Measurements from ENCODE around the gene DHRS1. TPM values are rescaled to one million over a fixed set of nuclear protein-coding genes. Genes with fewer than 3 reads are reported as not detected.

The DHRS1 gene
- total RNA-seq: 14.5 and 20.0 TPM in 2 replicates

DNA sequence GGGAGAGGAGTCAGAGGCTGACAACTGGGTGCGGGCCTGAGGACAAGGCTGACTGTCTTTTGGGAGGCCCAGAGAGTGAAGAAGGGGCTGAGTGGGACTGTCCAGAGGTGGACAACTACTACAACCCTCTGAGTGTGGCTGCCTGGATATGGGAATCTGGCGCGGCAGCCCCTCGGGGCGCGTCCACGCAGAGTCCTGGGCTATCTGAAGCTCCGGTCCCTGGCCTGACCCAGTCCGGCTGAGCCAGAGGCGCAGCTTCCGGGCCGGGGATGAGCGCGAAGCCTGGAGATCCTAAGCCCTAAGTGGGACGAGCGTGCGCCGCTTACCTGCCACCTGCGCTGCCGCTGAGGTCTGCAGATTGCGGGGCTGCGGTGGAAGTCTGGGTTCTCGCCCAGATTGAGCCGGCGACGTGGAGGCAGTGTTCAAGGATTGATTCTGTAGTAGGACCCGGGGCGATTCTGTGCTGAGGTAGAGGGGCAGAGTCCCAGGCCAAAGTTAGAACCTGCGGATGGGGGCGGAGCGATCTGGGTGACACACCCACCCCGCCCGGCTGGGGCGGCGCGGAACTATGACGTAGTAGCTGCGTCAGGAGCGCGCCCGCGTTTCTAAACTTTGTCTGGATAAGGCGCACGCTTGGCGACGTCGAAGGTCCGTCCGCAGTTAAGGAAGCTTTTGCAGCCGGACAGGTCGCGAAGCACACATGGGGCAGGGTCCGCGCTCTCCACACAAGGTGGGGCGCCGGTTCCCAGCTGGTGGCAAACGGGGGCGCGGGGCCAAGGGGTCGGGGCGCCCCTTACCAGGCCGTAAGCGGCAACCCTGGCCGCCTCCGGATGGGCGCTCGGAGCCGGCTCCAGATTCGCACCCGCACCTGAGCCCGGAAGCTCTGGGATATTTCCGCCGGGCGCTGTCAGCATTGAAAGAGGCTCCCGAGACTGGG, at the start of gene DHRS1, which contains the start of gene NOP9:
DHRS1 (minus strand) TSS at position 526 of the 937 bp plus-strand sequence. CDS start 674 bp downstream, outside the sequence.
NOP9 (plus strand) TSS at position 596 of the 937 bp plus-strand sequence; CDS start at position 701, 105 bp downstream.

DNA sequence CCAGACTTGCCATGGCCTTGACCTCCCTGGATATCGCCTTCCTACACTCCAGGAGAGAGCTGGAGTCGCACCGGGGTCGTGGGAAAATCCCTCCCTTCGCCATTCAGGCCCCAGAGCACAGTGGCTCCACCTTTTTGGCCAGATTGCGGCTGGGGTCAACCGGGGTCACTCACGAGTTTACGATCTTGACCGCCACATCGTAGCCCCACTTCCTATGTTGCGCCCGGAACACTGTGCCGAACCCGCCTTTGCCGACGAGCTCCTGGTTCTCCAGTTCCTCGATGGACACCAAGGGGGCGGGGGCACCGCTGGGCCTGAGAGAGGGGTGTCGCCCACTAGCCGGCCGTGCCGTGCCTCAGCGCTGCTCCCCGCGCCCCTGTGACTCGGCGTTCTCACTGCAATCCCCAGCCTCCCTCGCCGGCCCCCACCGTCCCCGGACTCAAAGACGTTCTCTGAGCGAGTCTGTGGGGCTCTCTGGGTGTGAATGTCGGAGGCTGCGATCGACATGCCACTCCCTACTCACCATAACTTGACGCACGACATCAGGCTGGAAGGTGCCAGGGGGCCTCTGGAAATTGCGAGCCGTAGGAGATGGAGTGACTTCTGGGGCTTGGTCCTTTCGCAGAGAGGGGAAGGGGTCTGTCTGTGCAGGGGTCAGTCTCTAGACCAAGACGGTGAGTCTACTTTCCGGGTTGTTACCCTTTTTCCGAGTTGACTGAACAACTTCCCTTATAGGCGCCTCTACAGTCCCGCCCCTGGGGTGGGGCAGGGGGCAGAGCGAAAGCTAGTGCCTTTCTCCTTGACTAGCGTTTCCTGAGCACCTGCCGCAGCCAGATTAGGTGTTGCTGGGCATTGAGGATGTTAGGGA, 39.9 kb upstream of the DHRS1 start, which contains the start of gene RIPK3:
RIPK3 (minus strand) TSS at position 708 of the 868 bp plus-strand sequence; CDS start at position 543, 165 bp downstream.

DNA sequence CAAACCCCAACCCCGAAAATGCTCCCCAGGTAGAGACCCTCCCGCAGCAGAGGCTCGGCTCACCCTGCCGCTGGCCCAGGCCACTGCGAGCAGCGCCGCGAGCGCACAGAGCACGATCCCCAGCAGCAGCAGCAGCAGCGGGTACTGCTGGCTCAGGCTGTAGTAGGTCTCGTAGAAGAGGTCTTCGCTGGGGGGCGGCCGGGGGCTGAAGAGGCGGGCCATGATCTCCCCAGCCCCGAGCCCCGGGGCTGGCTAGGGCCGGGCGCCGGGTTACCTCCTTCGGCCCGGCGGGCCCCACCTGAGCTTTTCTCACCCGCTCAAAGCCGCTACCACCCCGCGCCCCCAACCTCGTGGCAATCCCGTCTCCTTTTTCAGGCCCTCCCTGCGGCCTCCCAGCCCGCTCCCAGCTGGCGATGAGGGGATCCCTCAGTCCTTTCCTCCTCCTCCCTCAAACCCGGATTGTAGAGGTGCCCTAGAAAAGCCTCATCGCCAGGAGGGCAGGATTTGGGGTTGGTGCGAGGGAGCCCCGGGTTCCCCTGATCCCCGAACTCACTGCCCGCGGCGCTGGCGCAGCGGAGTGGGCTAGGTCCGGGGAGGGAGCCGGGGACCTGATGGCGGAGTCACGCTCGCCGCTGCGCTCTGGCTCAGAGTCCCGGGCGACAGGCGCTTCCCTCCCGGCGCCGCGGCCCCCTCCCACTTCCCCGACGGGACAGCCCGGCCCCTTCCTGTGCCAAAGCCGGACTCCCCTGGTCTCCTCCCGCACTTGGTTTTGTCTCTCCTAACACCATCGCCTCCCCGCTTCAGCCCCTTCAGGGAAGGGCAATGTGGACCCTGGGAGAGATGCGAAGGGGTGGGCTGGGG, 35.1 kb upstream of the DHRS1 start, which contains the start of gene ADCY4:
ADCY4 (minus strand) TSS at position 641 of the 861 bp plus-strand sequence; CDS start at position 222, 419 bp downstream.

DNA sequence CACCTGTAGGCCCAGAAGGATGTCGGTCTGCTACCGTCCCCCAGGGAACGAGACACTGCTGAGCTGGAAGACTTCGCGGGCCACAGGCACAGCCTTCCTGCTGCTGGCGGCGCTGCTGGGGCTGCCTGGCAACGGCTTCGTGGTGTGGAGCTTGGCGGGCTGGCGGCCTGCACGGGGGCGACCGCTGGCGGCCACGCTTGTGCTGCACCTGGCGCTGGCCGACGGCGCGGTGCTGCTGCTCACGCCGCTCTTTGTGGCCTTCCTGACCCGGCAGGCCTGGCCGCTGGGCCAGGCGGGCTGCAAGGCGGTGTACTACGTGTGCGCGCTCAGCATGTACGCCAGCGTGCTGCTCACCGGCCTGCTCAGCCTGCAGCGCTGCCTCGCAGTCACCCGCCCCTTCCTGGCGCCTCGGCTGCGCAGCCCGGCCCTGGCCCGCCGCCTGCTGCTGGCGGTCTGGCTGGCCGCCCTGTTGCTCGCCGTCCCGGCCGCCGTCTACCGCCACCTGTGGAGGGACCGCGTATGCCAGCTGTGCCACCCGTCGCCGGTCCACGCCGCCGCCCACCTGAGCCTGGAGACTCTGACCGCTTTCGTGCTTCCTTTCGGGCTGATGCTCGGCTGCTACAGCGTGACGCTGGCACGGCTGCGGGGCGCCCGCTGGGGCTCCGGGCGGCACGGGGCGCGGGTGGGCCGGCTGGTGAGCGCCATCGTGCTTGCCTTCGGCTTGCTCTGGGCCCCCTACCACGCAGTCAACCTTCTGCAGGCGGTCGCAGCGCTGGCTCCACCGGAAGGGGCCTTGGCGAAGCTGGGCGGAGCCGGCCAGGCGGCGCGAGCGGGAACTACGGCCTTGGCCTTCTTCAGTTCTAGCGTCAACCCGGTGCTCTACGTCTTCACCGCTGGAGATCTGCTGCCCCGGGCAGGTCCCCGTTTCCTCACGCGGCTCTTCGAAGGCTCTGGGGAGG, 11.3 kb upstream of the DHRS1 start, which contains the start of gene LTB4R:
LTB4R (plus strand) TSS at position 857 of the 959 bp plus-strand sequence. CDS start 4,150 bp downstream, outside the sequence.

DNA sequence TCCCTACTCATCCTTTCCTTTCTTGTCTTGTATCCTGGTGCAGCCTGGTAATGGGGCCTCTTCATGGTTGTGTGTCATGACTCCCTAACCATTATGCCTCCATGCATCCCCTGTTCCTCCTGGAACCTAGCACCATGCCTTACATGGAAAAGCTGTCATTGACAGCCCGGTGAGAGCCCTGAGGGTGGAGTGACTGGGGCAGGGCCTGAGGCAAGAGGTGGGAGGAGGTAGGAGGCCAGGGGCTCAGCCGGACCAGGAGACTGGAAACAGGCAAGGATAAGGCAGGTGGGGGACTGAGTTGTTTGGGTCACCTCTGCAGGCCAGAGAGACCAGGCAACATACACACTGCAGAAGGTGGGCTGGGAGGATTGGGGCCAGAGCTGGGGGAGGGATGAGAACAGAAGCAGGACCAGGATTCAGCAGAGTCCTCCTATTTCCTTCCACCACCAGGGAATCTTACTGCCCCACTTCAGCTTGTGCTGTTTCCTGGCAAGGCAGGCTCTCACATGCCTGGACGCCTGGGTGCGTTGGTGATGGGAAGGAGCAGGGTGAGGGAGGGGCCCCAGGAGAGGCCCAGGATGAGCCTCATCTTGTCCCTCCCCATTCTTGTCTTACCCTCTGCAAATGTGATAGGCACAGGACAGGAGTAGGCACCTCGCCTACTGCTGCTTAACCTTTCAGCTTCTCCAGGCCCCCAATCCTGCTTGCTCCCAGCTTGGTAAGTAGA, 10.1 kb upstream of the DHRS1 start, which contains the start of gene LTB4R2:
LTB4R2 (plus strand) TSS at position 603 of the 727 bp plus-strand sequence. CDS start 525 bp downstream, outside the sequence.

DNA sequence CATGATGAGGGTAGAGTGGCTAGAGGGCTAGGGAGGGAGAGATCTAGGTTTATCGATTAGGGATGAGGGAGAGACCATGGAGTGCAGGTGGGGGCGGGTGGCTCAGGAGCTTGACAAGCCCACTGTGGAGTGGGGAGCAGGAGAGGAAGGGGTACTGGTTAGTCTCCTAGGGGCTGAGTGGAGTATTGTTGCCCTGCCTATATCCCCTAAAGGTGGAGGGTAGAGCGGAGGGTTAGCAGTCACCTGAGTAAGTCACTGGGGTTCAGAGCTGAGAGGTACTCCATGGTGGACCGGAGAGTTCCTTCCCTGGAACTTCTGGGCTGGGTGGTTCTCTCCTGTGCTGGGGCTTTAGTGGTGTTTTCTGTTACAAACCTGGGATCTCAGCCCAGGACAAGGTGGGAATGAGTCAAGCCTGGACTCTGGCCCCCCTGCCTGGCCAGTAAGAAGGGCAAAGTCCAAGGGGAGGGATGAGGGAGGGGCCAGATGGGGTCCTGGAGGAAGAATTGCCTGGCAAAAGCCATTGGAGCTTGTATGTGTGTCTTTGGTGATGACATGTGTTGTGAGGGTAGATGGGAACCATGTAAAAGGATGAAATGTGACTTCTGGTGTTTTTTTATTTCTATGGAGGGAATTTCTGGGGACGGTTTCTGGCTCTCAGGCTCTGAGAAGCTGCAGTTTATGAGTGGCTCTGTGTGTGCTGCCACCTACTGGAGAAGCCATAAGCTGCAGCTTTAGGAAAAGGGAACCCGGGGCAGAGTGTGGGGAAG, 8.2 kb upstream of the DHRS1 start, which contains the start of gene CIDEB:
CIDEB (minus strand) TSS at position 403 of the 767 bp plus-strand sequence; CDS start at position 284, 119 bp downstream.

DNA sequence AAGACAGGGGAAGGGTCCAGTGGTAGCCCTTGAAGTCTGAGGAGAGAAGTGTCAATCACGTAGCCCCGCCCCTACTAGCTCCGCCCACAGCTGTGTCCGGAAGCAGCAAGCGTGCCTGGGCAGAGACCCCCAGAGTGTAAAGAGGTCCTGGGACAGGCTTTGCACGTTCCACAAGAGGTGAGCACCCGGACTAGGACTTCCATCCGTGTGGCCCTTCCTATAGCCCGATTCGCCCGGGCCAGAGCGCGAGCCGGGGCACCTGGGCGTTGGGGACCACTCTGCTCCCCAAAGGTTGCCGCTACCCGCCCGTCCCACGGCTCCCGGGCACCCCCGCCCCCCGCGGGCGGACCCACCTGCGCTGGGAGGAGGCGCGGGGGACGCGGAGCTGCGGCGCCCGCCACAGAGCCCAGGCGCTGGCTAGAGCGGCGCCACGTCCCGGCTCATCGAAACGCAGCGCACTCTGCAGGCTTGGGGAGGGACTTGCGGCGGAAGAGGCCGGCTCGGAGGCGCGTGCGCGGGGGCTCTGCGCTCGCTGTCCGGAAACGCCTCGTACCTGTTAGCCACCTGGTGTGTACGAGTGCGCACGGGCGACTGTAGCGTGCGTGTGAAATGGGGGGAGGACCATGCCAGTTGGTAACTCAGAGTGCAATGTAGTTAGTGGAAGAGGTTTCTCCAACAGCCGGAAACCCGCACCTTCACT, 28.3 kb downstream of the DHRS1 start, which contains the start of gene RABGGTA:
RABGGTA (minus strand) TSS at position 464 of the 700 bp plus-strand sequence. CDS start 482 bp downstream, outside the sequence.

DNA sequence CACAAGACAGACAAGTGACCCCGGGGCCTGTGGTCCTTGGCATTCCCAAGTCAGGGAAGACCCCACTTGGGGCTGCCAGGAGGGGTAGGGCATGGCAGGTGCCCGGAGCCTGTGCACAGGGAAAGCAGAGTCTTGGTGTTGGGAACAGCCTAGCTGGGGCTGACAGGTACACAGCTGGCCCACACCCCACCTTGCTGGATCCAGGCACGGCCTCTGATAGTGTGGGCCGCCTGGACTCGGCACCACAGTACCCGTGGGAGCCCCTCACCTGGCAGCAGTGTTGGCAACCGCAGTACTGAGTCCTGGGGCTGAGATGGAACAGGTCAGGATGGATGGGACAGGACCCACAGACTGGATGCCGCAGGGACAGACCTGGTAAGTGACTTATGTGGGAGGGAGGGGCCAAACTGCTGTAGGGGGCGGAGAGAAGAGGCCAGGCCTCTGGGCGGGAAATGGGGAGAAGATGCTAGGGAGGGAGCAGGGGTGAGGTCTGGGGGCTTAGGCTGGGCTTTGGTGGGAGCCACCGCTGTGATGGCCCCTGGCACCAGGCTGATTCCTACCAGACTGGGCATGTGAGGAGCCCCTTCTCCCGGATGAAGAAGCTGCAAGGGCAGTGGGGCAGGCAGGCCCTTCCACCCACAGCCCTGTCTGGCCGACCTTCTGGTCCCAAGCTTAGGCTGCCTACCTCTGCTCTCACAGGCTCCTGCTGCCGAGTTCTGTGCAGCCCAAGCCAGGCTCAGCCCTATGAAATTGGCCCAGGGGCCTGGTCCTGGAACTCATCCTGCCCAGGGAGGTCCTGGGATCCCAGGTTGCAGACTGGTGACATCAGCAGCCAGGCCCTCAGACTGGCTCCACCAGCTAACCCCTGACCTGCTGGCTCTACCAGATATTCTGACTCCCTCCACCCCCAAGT, 36.5 kb downstream of the DHRS1 start, which contains the start of gene TGM1:
TGM1 (minus strand) TSS at position 357 of the 913 bp plus-strand sequence. CDS start 825 bp downstream, outside the sequence.

Other genes starting within 250 kb of the DHRS1 start
- gene CARMIL3, start 247.8 kb downstream of the DHRS1 start, total RNA-seq: under 0.01 TPM in 1 of 2 replicates, not detected in the other
- gene CPNE6, start 228.2 kb downstream of the DHRS1 start, total RNA-seq: not detected in 2 replicates
- 8.6 and 10.2 TPM in 2 replicates for gene PCK2, start 205.5 kb downstream of the DHRS1 start, total RNA-seq
- gene DCAF11, start 185.0 kb downstream of the DHRS1 start, total RNA-seq: 63.2 and 68.4 TPM in 2 replicates
- gene NRL, start 184.8 kb downstream of the DHRS1 start, total RNA-seq: 0.75 and 0.79 TPM in 2 replicates
- gene FITM1, start 169.1 kb downstream of the DHRS1 start, total RNA-seq: 0.13 and 0.19 TPM in 2 replicates
- gene PSME1, start 163.6 kb downstream of the DHRS1 start, total RNA-seq: 97.5 and 122 TPM in 2 replicates
- 19.2 and 29.5 TPM in 2 replicates for gene EMC9, start 158.2 kb downstream of the DHRS1 start, total RNA-seq
- 114 and 116 TPM in 2 replicates for gene PSME2, start 153.2 kb downstream of the DHRS1 start, total RNA-seq
- gene RNF31, start 152.3 kb downstream of the DHRS1 start, total RNA-seq: 31.8 and 33.7 TPM in 2 replicates
- 102 and 108 TPM in 2 replicates for gene IRF9, start 138.5 kb downstream of the DHRS1 start, total RNA-seq
- 0.66 and 1.4 TPM in 2 replicates for gene REC8, start 127.7 kb downstream of the DHRS1 start, total RNA-seq
- gene IPO4, start 111.0 kb downstream of the DHRS1 start, total RNA-seq: 32.3 and 46.9 TPM in 2 replicates
- gene TM9SF1, start 104.3 kb downstream of the DHRS1 start, total RNA-seq: 52.8 and 58.4 TPM in 2 replicates
- 0.19 TPM in 1 of 2 replicates, not detected in the other for gene TSSK4, start 94.1 kb downstream of the DHRS1 start, total RNA-seq
- gene CHMP4A, start 86.3 kb downstream of the DHRS1 start, total RNA-seq: 25.6 and 31.3 TPM in 2 replicates
- gene MDP1, start 83.7 kb downstream of the DHRS1 start, total RNA-seq: 17.4 and 21.1 TPM in 2 replicates
- gene NEDD8, start 67.4 kb downstream of the DHRS1 start, total RNA-seq: 300 and 324 TPM in 2 replicates
- gene GMPR2, start 66.9 kb downstream of the DHRS1 start, total RNA-seq: 93.1 and 102 TPM in 2 replicates
- gene TINF2, start 57.2 kb downstream of the DHRS1 start, total RNA-seq: 51.5 and 55.1 TPM in 2 replicates
- 0.25 and 0.40 TPM in 2 replicates for gene TGM1, start 36.6 kb downstream of the DHRS1 start, total RNA-seq
- gene RABGGTA, start 28.2 kb downstream of the DHRS1 start, total RNA-seq: 20.0 and 21.7 TPM in 2 replicates
- gene NOP9, start 70 bp upstream of the DHRS1 start, total RNA-seq: 16.8 and 22.3 TPM in 2 replicates
- gene CIDEB, start 8.2 kb upstream of the DHRS1 start, total RNA-seq: 0.68 and 1.1 TPM in 2 replicates
- 2.0 and 2.6 TPM in 2 replicates for gene LTB4R2, start 10.4 kb upstream of the DHRS1 start, total RNA-seq
- gene LTB4R, start 11.7 kb upstream of the DHRS1 start, total RNA-seq: 0.75 and 1.1 TPM in 2 replicates
- gene ADCY4, start 35.3 kb upstream of the DHRS1 start, total RNA-seq: 2.6 and 2.9 TPM in 2 replicates
- gene RIPK3, start 40.2 kb upstream of the DHRS1 start, total RNA-seq: 0.19 and 0.40 TPM in 2 replicates
- gene NFATC4, start 68.4 kb upstream of the DHRS1 start, total RNA-seq: 32.8 and 34.5 TPM in 2 replicates
- 4.1 and 6.5 TPM in 2 replicates for gene NYNRIN, start 99.2 kb upstream of the DHRS1 start, total RNA-seq
- gene CBLN3, start 129.9 kb upstream of the DHRS1 start, total RNA-seq: 3.0 and 4.5 TPM in 2 replicates
- 48.1 and 48.2 TPM in 2 replicates for gene KHNYN, start 130.2 kb upstream of the DHRS1 start, total RNA-seq
- gene SDR39U1, start 143.0 kb upstream of the DHRS1 start, total RNA-seq: 10.1 and 15.1 TPM in 2 replicates
- not detected in 2 replicates for gene CMA1, start 208.5 kb upstream of the DHRS1 start, total RNA-seq

Measured in aortic smooth muscle cell (primary cell).